Measurements from ENCODE around the gene AMIGO1.
A peak's percentile ranks its signal among the peaks of the same experiment; 100 is the strongest.

Gene AMIGO1, protein sequence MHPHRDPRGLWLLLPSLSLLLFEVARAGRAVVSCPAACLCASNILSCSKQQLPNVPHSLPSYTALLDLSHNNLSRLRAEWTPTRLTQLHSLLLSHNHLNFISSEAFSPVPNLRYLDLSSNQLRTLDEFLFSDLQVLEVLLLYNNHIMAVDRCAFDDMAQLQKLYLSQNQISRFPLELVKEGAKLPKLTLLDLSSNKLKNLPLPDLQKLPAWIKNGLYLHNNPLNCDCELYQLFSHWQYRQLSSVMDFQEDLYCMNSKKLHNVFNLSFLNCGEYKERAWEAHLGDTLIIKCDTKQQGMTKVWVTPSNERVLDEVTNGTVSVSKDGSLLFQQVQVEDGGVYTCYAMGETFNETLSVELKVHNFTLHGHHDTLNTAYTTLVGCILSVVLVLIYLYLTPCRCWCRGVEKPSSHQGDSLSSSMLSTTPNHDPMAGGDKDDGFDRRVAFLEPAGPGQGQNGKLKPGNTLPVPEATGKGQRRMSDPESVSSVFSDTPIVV

DNA sequence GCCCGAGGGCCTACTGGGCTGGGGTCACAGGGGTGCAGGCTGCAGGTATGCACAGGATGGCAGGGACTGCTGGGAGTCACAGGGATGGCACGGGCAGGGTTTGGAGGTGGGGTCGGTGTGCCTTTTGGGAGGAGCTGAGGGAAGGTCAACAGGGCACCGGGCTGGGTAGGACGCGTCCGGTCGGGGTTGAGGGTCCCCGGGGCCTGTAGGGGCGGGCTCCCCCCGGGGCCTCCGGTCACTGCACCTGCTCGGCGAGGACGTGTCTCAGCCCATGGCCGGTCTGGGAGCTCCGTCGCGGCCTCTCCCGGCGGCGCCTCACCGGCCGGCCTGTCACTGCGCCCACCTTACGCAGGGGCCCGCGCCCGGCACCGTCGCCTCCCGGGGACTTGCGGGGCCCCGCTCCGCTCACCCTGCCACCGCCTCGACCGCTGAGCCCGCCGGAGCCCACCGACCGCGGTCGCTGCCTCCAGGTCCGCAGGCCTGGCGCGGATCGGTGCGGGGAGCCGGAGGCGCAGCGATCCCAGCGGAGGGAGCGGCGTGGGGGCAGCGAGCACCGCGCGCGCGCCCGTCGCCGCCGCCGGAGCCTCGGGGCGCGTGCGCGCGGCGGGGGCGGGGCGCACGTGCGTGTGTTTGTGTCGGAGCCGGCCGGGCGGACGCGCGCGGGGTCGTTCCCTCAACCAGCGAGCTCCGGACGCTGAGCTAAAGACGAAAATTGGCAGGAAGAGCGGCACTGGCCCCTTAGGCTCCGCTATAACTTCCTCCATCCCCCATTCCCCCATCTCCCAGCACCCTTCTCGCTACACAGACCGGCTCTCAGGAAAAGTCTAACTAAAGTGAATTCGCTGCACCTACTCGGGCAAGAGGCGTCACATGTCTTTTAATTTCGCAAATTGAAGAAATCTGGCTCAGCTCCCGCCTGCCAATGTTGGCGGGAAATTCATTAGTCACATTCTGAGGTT, at the start of gene AMIGO1:
Gene AMIGO1, minus strand, starts transcription at position 552 of the 959 bp plus-strand sequence. CDS start 815 bp downstream, outside the sequence.
- Histone ChIP-seq H3K9me3 (ENCODE audit: control insufficient read depth, insufficient read depth, low read length) (no peaks in the 10 kb centered on the region), H3K36me3 (ENCODE audit: insufficient read depth, low read length) (no peaks in the 10 kb centered on the region), H3K4me1 (ENCODE audit: insufficient read depth, low read length) (no peaks in the 10 kb centered on the region), H3K9ac (ENCODE audit: low read depth, low read length) (peak within 1 kb of the TSS; percentile 89)

DNA sequence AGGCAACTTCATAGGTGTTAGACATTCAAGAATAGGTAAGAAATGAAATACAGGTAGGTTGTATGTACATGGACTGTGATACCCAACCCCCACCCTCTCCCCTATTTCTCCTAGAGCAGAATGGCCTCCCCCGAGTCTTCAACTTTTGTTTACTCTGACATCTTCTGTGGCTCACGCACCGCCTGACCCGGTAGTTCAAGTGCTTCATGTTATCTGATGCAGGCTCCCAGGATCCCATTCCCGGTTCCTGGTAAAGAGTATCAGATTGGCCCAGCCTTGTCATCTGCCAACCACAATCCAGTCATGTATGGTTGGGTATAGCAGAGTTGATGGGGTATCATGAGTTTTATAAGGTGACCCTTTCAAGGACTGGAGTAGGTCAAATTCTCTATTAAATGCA, 48.0 kb upstream of the AMIGO1 start:
- Histone ChIP-seq H3K9ac (ENCODE audit: low read depth, low read length) (no peak overlapping the region), H3K9me3 (ENCODE audit: control insufficient read depth, insufficient read depth, low read length) (no peaks in the 10 kb centered on the region), H3K36me3 (ENCODE audit: insufficient read depth, low read length) (no peaks in the 10 kb centered on the region), H3K4me1 (ENCODE audit: insufficient read depth, low read length) (peaks cover 6% of the 10 kb centered on the region)

DNA sequence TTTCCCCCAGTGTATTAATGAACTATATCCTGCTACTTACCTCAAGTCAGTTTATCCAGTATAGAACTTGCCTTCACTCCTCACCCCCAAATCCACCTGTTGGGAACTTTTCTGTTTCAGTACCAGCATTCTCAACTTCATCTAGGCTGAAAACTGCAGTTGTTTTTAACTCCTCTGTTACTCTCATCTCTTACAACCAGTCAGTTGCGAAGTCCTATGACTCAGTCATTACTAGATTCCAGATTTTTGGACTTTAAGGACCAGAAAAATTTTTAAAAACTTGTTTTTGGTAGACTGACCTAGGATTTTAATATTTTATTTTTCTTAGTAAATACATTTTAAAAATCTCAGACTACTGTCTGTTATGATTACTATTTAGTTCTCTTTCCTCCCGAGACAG, 47.0 kb upstream of the AMIGO1 start:
- Histone ChIP-seq H3K36me3 (ENCODE audit: insufficient read depth, low read length) (no peaks in the 10 kb centered on the region), H3K9ac (ENCODE audit: low read depth, low read length) (no peak overlapping the region), H3K4me1 (ENCODE audit: insufficient read depth, low read length) (peaks cover 3% of the 10 kb centered on the region), H3K9me3 (ENCODE audit: control insufficient read depth, insufficient read depth, low read length) (no peaks in the 10 kb centered on the region)

DNA sequence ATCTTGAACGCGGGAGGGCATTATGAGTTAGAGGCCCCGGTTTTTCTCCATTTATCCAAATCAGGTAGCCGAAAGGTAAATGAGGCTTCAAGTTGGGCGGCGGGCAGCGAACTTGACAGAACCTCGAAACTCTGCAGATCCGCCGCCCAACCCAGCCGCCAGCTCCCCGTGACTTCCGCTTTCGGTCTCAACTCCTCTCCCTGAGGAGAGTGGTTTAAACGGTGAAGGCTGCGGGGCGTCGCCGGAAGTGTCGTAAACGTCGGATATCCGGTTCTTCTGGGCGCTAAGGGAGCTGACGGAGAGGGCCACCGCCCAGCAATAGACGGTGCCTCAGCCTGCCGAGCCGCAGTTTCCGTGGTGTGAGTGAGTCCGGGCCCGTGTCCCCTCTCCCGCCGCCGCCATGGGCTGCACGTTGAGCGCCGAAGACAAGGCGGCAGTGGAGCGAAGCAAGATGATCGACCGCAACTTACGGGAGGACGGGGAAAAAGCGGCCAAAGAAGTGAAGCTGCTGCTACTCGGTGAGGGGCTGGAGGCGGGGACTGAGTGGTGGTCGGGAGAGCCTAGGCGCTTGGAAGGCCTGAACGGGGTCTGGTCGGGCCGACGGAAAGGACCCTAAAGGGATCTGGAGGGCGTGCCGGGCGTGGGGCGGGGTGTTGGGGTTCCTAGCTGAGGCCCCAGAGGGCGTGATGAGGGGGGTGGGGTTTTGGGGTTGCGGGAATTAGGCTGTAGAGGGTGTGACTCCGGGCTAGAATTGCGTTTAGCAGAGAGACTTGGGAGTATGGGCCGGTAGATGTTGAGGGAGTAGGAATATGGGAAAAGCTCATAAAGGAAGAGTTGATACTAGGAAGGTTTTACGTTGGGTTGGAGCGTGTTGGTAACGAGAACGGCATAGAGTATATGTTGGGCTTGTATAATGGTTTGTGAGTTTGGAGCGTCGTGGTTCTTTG, 39.1 kb upstream of the AMIGO1 start, which contains the start of gene GNAI3:
Gene GNAI3, plus strand, starts transcription at position 295 of the 947 bp plus-strand sequence. Its CDS starts 106 bp downstream, at position 401.
- H3K9me3 ChIP-seq (ENCODE audit: control insufficient read depth, insufficient read depth, low read length): no peaks in the 10 kb centered on the region
- peak within 1 kb of the TSS; percentile 97 for H3K9ac ChIP-seq (ENCODE audit: low read depth, low read length)
- no peaks in the 10 kb centered on the region for H3K36me3 ChIP-seq (ENCODE audit: insufficient read depth, low read length)
- H3K4me1 ChIP-seq (ENCODE audit: insufficient read depth, low read length): peaks cover 15% of the 10 kb centered on the region

DNA sequence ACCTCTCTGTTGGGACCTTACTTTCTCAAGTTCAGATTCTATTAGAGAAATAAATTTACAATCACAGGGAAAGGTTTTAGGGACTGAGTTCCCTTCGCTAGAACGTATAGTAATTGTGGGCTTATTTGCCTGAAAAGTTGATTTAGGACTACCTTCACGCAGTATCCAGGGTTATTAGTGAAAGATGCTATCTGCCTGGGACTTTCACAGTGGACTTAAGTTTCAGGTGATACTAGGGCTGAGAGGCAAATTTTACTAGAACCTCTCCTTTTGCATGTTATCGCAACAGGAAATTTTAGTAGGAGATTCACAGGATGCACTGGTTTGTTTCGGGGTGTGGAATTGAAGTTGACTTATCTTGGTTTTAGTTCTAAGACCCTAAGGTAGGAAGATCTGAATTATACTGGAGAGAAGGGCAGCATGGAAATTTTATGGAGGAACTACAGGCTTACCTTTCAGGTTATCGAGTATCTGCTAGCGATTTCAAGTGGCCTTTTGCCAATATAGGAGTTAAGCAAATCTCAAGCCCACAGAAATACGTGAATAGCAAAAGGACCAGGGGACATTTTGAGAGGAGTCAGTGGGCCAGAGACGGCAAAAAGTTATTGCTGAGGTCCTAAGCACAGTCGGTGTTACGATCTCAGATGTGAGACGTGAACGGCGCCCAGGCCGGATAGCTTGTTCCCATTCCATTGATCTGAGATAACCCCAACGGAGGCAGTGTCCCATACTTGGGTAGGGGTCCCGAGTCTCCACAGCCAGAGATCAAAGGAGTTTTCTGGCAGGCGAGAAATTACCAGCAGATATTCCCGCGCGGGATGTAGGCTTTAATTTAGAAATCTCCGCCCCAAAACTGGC, 38.2 kb upstream of the AMIGO1 start:
- Histone ChIP-seq H3K9ac (ENCODE audit: low read depth, low read length) (peak overlapping the region; percentile 97), H3K4me1 (ENCODE audit: insufficient read depth, low read length) (peaks cover 15% of the 10 kb centered on the region), H3K36me3 (ENCODE audit: insufficient read depth, low read length) (no peaks in the 10 kb centered on the region), H3K9me3 (ENCODE audit: control insufficient read depth, insufficient read depth, low read length) (no peaks in the 10 kb centered on the region)

DNA sequence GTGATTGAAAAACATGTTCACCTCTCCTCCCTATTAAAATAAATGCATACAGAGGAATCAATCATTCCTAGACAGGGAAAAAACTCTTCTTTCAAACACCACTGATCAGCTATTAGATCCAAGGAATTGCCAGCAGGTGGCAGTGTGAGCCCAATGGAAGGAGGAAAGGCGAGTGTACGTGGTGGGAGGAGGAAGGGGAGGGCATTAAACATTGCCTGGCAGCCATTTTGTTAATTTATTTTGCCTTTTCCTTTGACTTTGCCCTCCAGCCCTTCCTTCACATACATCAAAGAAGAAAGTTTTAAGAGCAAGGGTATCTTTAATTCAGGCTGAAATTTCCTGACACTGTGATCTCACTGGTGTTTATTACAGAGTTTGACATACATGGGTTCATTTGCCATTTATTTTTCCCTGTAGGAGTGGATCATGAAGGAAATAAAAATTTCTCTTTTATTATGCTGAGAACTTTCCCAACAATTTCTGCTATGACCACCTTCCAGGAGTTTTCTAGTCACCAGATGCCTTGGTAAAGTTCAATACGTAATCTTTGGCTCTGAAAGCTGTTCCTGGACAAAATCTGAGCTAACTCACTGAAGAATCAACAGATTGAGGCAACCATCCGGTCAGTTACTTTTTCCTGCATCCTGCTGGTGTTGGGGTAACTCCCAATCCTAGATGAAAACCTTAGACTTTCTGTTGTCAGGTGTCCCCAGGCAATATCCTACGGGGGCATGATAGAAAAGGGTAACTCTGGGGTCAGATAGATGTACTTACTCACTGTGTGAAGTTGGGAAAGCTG, 37.0 kb upstream of the AMIGO1 start:
- peak overlapping the region; percentile 97 for H3K9ac ChIP-seq (ENCODE audit: low read depth, low read length)
- peaks cover 15% of the 10 kb centered on the region for H3K4me1 ChIP-seq (ENCODE audit: insufficient read depth, low read length)
- H3K36me3 ChIP-seq (ENCODE audit: insufficient read depth, low read length): no peaks in the 10 kb centered on the region
- no peaks in the 10 kb centered on the region for H3K9me3 ChIP-seq (ENCODE audit: control insufficient read depth, insufficient read depth, low read length)

DNA sequence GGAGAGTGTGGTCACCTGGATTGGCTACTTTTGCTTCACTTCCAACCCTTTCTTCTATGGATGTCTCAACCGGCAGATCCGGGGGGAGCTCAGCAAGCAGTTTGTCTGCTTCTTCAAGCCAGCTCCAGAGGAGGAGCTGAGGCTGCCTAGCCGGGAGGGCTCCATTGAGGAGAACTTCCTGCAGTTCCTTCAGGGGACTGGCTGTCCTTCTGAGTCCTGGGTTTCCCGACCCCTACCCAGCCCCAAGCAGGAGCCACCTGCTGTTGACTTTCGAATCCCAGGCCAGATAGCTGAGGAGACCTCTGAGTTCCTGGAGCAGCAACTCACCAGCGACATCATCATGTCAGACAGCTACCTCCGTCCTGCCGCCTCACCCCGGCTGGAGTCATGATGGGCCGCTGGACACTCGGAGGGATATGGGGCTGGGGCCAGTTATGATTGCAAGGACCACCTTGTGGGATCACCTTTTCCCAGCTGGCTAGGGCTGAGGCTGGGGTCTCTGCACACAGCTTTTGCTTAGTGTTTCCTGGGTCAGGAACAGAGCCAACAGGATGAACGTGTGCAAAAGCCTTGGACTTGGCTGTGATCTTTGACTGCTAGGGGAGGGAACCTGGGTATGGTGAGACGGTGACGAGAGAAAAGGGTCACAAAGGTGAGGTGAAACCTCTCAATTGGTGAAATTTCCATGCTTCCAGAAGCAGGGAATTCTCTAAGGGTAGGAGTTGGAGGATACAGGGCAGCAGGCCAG, 34.6 kb upstream of the AMIGO1 start:
- no peaks in the 10 kb centered on the region for H3K36me3 ChIP-seq (ENCODE audit: insufficient read depth, low read length)
- peaks cover 21% of the 10 kb centered on the region for H3K4me1 ChIP-seq (ENCODE audit: insufficient read depth, low read length)
- no peaks in the 10 kb centered on the region for H3K9me3 ChIP-seq (ENCODE audit: control insufficient read depth, insufficient read depth, low read length)
- H3K9ac ChIP-seq (ENCODE audit: low read depth, low read length): no peak overlapping the region

DNA sequence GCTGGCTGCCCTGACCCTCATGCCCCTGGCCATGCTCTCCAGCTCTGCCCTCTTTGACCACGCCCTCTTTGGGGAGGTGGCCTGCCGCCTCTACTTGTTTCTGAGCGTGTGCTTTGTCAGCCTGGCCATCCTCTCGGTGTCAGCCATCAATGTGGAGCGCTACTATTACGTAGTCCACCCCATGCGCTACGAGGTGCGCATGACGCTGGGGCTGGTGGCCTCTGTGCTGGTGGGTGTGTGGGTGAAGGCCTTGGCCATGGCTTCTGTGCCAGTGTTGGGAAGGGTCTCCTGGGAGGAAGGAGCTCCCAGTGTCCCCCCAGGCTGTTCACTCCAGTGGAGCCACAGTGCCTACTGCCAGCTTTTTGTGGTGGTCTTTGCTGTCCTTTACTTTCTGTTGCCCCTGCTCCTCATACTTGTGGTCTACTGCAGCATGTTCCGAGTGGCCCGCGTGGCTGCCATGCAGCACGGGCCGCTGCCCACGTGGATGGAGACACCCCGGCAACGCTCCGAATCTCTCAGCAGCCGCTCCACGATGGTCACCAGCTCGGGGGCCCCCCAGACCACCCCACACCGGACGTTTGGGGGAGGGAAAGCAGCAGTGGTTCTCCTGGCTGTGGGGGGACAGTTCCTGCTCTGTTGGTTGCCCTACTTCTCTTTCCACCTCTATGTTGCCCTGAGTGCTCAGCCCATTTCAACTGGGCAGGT, 33.9 kb upstream of the AMIGO1 start:
- H3K4me1 ChIP-seq (ENCODE audit: insufficient read depth, low read length): peaks cover 21% of the 10 kb centered on the region
- H3K9me3 ChIP-seq (ENCODE audit: control insufficient read depth, insufficient read depth, low read length): no peaks in the 10 kb centered on the region
- no peak overlapping the region for H3K9ac ChIP-seq (ENCODE audit: low read depth, low read length)
- H3K36me3 ChIP-seq (ENCODE audit: insufficient read depth, low read length): no peaks in the 10 kb centered on the region

DNA sequence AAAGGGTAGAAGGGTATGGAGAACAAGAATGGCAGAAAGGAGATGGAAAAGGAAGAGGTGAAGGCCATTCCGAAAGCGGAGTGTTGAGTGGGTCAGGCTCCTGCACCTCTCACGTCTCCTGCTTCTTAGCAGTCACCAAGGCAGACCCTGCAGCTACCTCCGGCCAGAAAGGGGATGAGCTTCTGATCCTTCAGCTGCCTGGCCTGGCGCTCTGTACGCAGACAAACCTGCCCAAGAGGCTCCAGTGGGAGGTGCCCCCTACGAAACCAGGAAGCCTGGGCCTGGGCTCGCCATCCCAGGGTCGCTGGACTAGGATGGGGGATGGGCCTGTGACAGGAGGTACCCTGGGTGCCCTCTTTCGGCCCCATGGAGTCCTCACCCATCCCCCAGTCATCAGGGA, 33.1 kb upstream of the AMIGO1 start:
- Histone ChIP-seq H3K9ac (ENCODE audit: low read depth, low read length) (no peak overlapping the region), H3K9me3 (ENCODE audit: control insufficient read depth, insufficient read depth, low read length) (no peaks in the 10 kb centered on the region), H3K4me1 (ENCODE audit: insufficient read depth, low read length) (peaks cover 21% of the 10 kb centered on the region), H3K36me3 (ENCODE audit: insufficient read depth, low read length) (no peaks in the 10 kb centered on the region)

DNA sequence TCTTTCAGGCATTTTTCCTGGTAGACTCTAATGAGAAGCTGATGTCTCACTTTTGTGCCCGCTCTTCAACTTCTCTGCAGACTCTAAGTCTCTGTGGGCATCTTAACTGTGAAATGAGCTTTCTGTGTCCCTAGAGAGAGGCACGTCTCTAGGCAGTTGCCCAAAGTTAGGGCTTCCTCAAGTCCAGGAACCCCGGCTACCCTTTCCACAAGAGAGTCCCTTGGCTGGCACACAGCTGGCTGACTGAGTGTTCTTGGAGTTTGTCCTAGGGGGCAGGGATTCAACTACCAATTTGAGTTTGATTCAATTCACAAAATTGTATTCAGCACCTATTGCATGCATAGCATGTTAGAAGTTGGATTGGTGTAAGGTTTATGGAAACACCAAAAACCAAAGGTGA, 31.6 kb upstream of the AMIGO1 start:
- H3K9me3 ChIP-seq (ENCODE audit: control insufficient read depth, insufficient read depth, low read length): no peaks in the 10 kb centered on the region
- H3K4me1 ChIP-seq (ENCODE audit: insufficient read depth, low read length): peaks cover 10% of the 10 kb centered on the region; the same call in 1 of the 2 replicates
- H3K9ac ChIP-seq (ENCODE audit: low read depth, low read length): no peak overlapping the region
- H3K36me3 ChIP-seq (ENCODE audit: insufficient read depth, low read length): no peaks in the 10 kb centered on the region

DNA sequence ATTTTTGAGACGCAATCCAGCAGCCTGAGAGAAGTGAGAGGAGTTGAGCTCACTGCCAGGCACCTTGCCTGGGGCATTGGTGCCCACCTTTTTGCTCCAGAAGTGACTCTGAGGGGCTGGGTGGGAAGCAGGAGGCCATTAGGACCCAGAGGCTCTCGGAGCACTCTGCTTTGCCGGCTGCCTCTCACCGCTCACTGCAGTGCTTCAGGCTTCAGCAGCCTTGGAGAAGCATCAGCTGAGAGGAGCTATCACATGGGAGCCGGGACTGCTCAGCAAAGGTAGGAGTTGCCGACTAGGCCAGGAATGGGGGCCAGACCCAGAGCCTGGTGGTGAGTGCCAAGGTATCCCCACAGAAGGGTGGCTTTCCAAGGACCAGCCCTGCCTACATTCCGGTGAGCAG, 30.1 kb upstream of the AMIGO1 start, which contains the start of gene GPR61:
Gene GPR61, plus strand, starts transcription at position 197 of the 400 bp plus-strand sequence. CDS start 3,151 bp downstream, outside the sequence.
- Histone ChIP-seq H3K36me3 (ENCODE audit: insufficient read depth, low read length) (no peaks in the 10 kb centered on the region), H3K9ac (ENCODE audit: low read depth, low read length) (peak within 1 kb of the TSS; percentile 17; the same call in 1 of the 2 replicates), H3K4me1 (ENCODE audit: insufficient read depth, low read length) (peaks cover 10% of the 10 kb centered on the region; the same call in 1 of the 2 replicates), H3K9me3 (ENCODE audit: control insufficient read depth, insufficient read depth, low read length) (no peaks in the 10 kb centered on the region)
